Measurements from ENCODE around the gene SRD5A3. TPM values are rescaled to one million over a fixed set of nuclear protein-coding genes. Genes with fewer than 3 reads are reported as not detected.
"Not testable (repeated sequence)": the region's sequence is repeated elsewhere in the genome, so short reads cannot be mapped to it uniquely, and the experiment has no call there.

The SRD5A3 gene
- total RNA-seq, 1 experiment from 2014 or later: 26.1 TPM

DNA sequence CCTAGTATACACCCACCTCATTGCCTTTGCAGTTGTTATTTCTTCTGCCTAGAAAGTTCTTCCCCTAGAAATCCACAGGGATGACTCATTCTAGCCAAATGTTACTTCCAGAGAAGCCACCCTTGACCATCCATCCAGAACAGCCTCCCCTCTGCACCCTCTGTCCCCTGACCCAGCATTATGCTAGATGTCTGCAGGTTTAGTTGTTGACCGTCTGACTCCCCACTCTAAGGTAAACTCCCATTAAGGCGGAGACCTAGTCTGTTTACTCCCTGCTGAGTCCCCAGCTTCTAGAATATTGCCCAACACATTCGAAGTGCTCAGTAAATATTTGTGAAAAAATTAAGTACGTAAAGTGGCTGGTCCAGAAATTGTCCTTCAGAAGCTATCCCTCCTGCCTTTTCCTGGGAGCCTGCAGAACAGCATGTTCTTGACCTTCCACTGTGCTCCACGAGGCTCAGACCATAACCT lies 11.0 kb downstream of the SRD5A3 start:
- intact Hi-C loops (cut with micrococcal nuclease): no loop called here
- Mint-ChIP-seq H3K4me1 (ENCODE audit: insufficient read depth, unreplicated experiment) (peaks cover 44% of the 10 kb centered on the region), H3K36me3 (ENCODE audit: insufficient read depth, unreplicated experiment) (peaks cover 9% of the 10 kb centered on the region), H3K9me3 (ENCODE audit: unreplicated experiment) (no peaks in the 10 kb centered on the region), H3K27me3 (ENCODE audit: insufficient read depth, unreplicated experiment) (no peaks in the 10 kb centered on the region), H3K4me3 (ENCODE audit: unreplicated experiment) (peak overlapping the region; percentile 11), H3K27ac (ENCODE audit: low read depth, unreplicated experiment) (peak overlapping the region; percentile 24)
- ChIA-PET CTCF (interaction anchor here (0.5 to 3.2 kb wide), 2 partner anchors 11 to 47 kb away, joined by 3 to 29 read pairs; partner anchors contain the start of gene SRD5A3), POLR2A (interaction anchor here (0.9 to 17.4 kb wide), 5 partner anchors 11 to 339 kb away, joined by 3 to 387 read pairs (median 4); partner anchors contain the start of genes SRD5A3 and TMEM165)
- TF ChIP-seq, protein P1, sequence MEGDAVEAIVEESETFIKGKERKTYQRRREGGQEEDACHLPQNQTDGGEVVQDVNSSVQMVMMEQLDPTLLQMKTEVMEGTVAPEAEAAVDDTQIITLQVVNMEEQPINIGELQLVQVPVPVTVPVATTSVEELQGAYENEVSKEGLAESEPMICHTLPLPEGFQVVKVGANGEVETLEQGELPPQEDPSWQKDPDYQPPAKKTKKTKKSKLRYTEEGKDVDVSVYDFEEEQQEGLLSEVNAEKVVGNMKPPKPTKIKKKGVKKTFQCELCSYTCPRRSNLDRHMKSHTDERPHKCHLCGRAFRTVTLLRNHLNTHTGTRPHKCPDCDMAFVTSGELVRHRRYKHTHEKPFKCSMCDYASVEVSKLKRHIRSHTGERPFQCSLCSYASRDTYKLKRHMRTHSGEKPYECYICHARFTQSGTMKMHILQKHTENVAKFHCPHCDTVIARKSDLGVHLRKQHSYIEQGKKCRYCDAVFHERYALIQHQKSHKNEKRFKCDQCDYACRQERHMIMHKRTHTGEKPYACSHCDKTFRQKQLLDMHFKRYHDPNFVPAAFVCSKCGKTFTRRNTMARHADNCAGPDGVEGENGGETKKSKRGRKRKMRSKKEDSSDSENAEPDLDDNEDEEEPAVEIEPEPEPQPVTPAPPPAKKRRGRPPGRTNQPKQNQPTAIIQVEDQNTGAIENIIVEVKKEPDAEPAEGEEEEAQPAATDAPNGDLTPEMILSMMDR (IDR thresholded peaks at IDR 0.05; ENCODE audit: unreplicated experiment): no peak
- peak; percentile 64 for DNase-seq (ENCODE audit: unreplicated experiment)
- no TSS peak for BruUV-seq (replicated peaks)

DNA sequence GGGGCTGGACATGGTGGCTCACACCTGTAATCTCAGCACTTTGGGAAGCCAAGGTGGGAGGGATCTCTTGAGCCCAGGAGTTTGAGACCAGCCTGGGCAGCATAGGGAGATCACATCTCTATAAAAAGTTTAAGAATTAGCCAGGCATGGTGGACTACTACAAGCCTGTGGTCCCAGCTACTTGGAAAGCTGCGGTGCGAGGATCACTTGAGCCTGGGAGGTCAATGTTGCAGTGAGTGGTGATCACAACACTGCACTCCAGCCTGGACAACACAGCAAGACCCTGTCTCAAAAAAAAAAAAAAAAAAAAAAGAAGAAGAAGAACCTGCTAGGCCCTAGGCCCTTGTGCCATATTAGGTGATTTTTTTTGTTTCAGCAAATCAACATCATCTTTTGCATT lies 12.2 kb downstream of the SRD5A3 start:
- BruUV-seq (replicated peaks): no TSS peak
- TF ChIP-seq, protein P1 (IDR thresholded peaks at IDR 0.05; ENCODE audit: unreplicated experiment): no peak
- intact Hi-C loops (cut with micrococcal nuclease): loop anchor here (2.0 kb wide), 1 partner anchor 39 kb away; no protein-coding TSS in a partner anchor
- DNase-seq (ENCODE audit: unreplicated experiment): no peak
- Mint-ChIP-seq H3K4me1 (ENCODE audit: insufficient read depth, unreplicated experiment) (peaks cover 35% of the 10 kb centered on the region), H3K36me3 (ENCODE audit: insufficient read depth, unreplicated experiment) (peaks cover 9% of the 10 kb centered on the region), H3K27me3 (ENCODE audit: insufficient read depth, unreplicated experiment) (no peaks in the 10 kb centered on the region), H3K4me3 (ENCODE audit: unreplicated experiment) (no peak overlapping the region), H3K9me3 (ENCODE audit: unreplicated experiment) (no peaks in the 10 kb centered on the region), H3K27ac (ENCODE audit: low read depth, unreplicated experiment) (peak overlapping the region; percentile 76)
- CTCF ChIA-PET: no interaction called here
- POLR2A ChIA-PET: interaction anchor here (0.6 to 17.4 kb wide), 9 partner anchors 7 to 347 kb away, joined by 3 to 387 read pairs (median 12); partner anchors contain the start of genes SRD5A3 and TMEM165

DNA sequence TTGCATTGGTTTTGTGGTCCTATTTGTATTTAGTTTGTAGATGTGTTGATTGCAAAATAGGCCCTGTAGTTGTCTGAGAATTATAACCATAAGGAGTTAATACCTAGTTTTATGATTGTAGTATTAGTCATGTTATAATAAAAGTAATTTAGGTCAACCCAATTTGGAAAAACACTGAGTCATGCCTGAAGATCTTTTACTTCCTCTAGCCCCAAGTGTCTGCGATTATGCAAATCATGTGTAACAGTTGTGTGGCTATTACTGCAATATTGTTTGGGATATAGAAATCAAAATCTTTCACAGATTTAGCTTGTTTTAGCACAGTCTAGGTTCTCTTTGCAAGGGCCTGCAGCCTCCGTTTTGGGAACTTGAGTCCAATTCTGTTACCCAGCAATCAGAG lies 12.6 kb downstream of the SRD5A3 start:
- Mint-ChIP-seq H3K27me3 (ENCODE audit: insufficient read depth, unreplicated experiment) (no peaks in the 10 kb centered on the region), H3K27ac (ENCODE audit: low read depth, unreplicated experiment) (peak overlapping the region; percentile 76), H3K4me3 (ENCODE audit: unreplicated experiment) (no peak overlapping the region), H3K9me3 (ENCODE audit: unreplicated experiment) (no peaks in the 10 kb centered on the region), H3K36me3 (ENCODE audit: insufficient read depth, unreplicated experiment) (peaks cover 9% of the 10 kb centered on the region), H3K4me1 (ENCODE audit: insufficient read depth, unreplicated experiment) (peaks cover 35% of the 10 kb centered on the region)
- peak; percentile 94 for DNase-seq (ENCODE audit: unreplicated experiment)
- TF ChIP-seq, protein P1 (IDR thresholded peaks at IDR 0.05; ENCODE audit: unreplicated experiment): no peak
- CTCF ChIA-PET: interaction anchor here (1.0 to 1.2 kb wide), 3 partner anchors 13 to 146 kb away, joined by 3 to 6 read pairs (median 4); partner anchors contain the start of gene SRD5A3
- intact Hi-C loops (cut with micrococcal nuclease): loop anchor here (2.0 kb wide), 1 partner anchor 38 kb away; no protein-coding TSS in a partner anchor
- POLR2A ChIA-PET: interaction anchor here (0.6 to 17.4 kb wide), 11 partner anchors 8 to 507 kb away, joined by 3 to 387 read pairs (median 9); partner anchors contain the start of genes SRD5A3 and TMEM165
- BruUV-seq (replicated peaks): no TSS peak

DNA sequence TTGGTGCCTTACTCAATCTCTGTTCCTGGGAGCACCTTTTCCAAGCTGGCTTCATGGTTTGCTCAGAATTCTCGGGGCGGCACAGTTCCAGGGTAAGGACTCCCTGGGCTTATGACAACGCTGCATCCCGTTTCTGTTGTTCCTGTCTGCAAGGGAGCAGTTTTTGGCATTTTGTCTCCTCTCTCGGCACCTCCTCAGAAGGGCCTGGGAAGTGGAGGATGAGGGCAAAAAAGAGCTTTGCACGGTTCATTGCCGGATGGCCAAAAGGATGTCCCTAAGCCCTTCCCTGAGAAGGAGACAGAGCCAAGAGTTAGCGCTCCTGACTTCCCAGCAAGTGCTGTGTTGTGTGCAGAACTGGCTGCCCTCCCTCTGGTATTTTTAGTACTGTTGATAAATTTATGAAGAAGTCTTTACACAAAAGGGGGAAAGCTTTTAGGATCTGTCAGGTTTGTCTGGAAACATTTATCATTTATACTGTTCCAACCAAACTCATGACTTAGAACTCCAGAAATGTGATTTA lies 13.4 kb downstream of the SRD5A3 start:
- Mint-ChIP-seq H3K4me3 (ENCODE audit: unreplicated experiment) (peak overlapping the region; percentile 46), H3K4me1 (ENCODE audit: insufficient read depth, unreplicated experiment) (peaks cover 32% of the 10 kb centered on the region), H3K36me3 (ENCODE audit: insufficient read depth, unreplicated experiment) (peaks cover 9% of the 10 kb centered on the region), H3K27me3 (ENCODE audit: insufficient read depth, unreplicated experiment) (no peaks in the 10 kb centered on the region), H3K9me3 (ENCODE audit: unreplicated experiment) (no peaks in the 10 kb centered on the region), H3K27ac (ENCODE audit: low read depth, unreplicated experiment) (peak overlapping the region; percentile 76)
- no TSS peak for BruUV-seq (replicated peaks)
- TF ChIP-seq, protein P1 (IDR thresholded peaks at IDR 0.05; ENCODE audit: unreplicated experiment): no peak
- peak; percentile 53 for DNase-seq (ENCODE audit: unreplicated experiment)
- ChIA-PET POLR2A (interaction anchor here (0.7 to 17.4 kb wide), 13 partner anchors 9 to 507 kb away, joined by 3 to 387 read pairs (median 4); partner anchors contain the start of genes SRD5A3 and TMEM165), CTCF (interaction anchor here (0.6 to 1.2 kb wide), 7 partner anchors 9 to 145 kb away, joined by 3 to 6 read pairs (median 3); partner anchors contain the start of gene SRD5A3)
- intact Hi-C loops (cut with micrococcal nuclease): loop anchor here (2.0 kb wide), 1 partner anchor 37 kb away; no protein-coding TSS in a partner anchor

DNA sequence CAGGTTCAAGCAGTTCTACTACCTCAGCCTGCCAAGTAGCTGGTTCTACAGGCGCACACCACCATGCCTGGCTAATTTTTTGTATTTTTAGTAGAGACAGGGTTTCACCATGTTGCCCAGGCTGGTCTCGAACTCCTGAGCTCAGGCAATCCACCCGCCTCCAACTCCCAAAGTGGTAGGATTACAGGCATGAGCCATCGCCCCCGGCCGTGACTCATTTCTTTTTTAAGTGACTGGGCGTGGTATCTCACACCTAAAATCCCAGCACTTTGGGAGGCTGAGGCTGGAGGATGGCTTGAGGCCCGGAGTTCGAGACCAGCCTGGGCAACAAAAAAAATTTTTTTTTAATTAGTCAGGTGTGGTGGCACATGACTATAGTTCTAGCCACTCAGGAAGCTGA lies 16.9 kb downstream of the SRD5A3 start:
- ChIA-PET POLR2A (interaction anchor here (0.8 to 3.0 kb wide), 3 partner anchors 17 to 60 kb away, joined by 3 to 12 read pairs (median 4); partner anchors contain the start of genes SRD5A3 and TMEM165), CTCF (interaction anchor here (0.6 to 1.5 kb wide), 5 partner anchors 10 to 179 kb away, joined by 3 to 5 read pairs (median 3); partner anchors contain the start of gene SRD5A3)
- H3K36me3 Mint-ChIP-seq (ENCODE audit: insufficient read depth, unreplicated experiment); intact Hi-C loops (cut with micrococcal nuclease); BruUV-seq (replicated peaks); H3K27me3 Mint-ChIP-seq (ENCODE audit: insufficient read depth, unreplicated experiment); H3K4me3 Mint-ChIP-seq (ENCODE audit: unreplicated experiment); H3K27ac Mint-ChIP-seq (ENCODE audit: low read depth, unreplicated experiment); H3K9me3 Mint-ChIP-seq (ENCODE audit: unreplicated experiment): not testable (repeated sequence)
- peak; percentile 58 for DNase-seq (ENCODE audit: unreplicated experiment)
- peaks cover 13% of the 10 kb centered on the region for H3K4me1 Mint-ChIP-seq (ENCODE audit: insufficient read depth, unreplicated experiment)

Data from MCF 10A (cell line).